H9 (cell line): Measurements from ENCODE around the gene MYH7. TPM values are rescaled to one million over a fixed set of nuclear protein-coding genes. Genes with fewer than 3 reads are reported as not detected.

ENCODE experiments used
- DNase-seq: peaks from one replicate; pipeline ENCODE4 v3.0.0-alpha.2; 2017
- H2AFZ ChIP-seq: one replicate; pipeline ENCODE4 v1.6.1; 2013; ENCODE audit warnings: mild to moderate bottlenecking, low read length, control low read depth, moderate library complexity
- H2AK5ac ChIP-seq: 2 replicates; pipeline ENCODE4 v1.6.1; 2013; ENCODE audit warnings: low read length, control low read depth, mixed read lengths; ENCODE audit not compliant: insufficient read length
- H2BK120ac ChIP-seq: one replicate; pipeline ENCODE4 v1.6.1; 2013; ENCODE audit warnings: low read depth, mild to moderate bottlenecking, low read length, control low read depth, inconsistent platforms; ENCODE audit not compliant: poor library complexity, severe bottlenecking
- H2BK12ac ChIP-seq: 2 replicates; pipeline ENCODE4 v1.6.1; 2013; ENCODE audit warnings: low read length, control low read depth, mixed read lengths, low read depth; ENCODE audit not compliant: insufficient read length
- H2BK15ac ChIP-seq: 2 replicates; pipeline ENCODE4 v1.6.1; 2013; ENCODE audit warnings: low read depth, low read length, control low read depth
- H2BK20ac ChIP-seq: one replicate; pipeline ENCODE4 v1.6.1; 2013; ENCODE audit warnings: low read depth, mild to moderate bottlenecking, low read length, control low read depth, inconsistent platforms; ENCODE audit not compliant: poor library complexity, severe bottlenecking
- H2BK5ac ChIP-seq: 2 replicates; pipeline ENCODE4 v1.6.1; 2013; ENCODE audit warnings: low read length, control low read depth, mixed read lengths; ENCODE audit not compliant: insufficient read length
- H3K14ac ChIP-seq: 2 replicates; pipeline ENCODE4 v1.6.1; 2013; ENCODE audit warnings: low read length, control low read depth; ENCODE audit not compliant: insufficient read depth
- H3K18ac ChIP-seq: 2 replicates; pipeline ENCODE4 v1.6.1; 2013; ENCODE audit warnings: low read depth, mild to moderate bottlenecking, mixed read lengths, low read length, control low read depth; ENCODE audit not compliant: insufficient read length
- H3K23ac ChIP-seq: 2 replicates; pipeline ENCODE4 v1.6.1; 2013; ENCODE audit warnings: low read length, control low read depth, mixed read lengths, low read depth; ENCODE audit not compliant: insufficient read length
- H3K23me2 ChIP-seq: 2 replicates; pipeline ENCODE4 v1.6.1; 2013; ENCODE audit warnings: low read depth, mild to moderate bottlenecking, mixed read lengths, low read length, control low read depth; ENCODE audit not compliant: insufficient read length, poor library complexity, severe bottlenecking
- H3K27ac ChIP-seq: 2 replicates; pipeline ENCODE4 v1.5.1; 2013; ENCODE audit warnings: low read length, control low read depth, mixed read lengths, low read depth; ENCODE audit not compliant: insufficient read length
- H3K27me3 ChIP-seq: 2 replicates; pipeline ENCODE4 v1.6.1; 2013; ENCODE audit warnings: low read length, control low read depth, inconsistent platforms; ENCODE audit not compliant: insufficient read depth
- H3K4ac ChIP-seq: 2 replicates; pipeline ENCODE4 v1.6.1; 2013; ENCODE audit warnings: low read depth, mild to moderate bottlenecking, control low read depth, inconsistent platforms, low read length, moderate library complexity
- H3K4me1 ChIP-seq: 2 replicates; pipeline ENCODE4 v1.6.1; 2013; ENCODE audit warnings: low read length, control low read depth, inconsistent platforms; ENCODE audit not compliant: insufficient read depth
- H3K4me2 ChIP-seq: 2 replicates; pipeline ENCODE4 v1.6.1; 2013; ENCODE audit warnings: low read length, control low read depth, mixed read lengths; ENCODE audit not compliant: insufficient read length, insufficient read depth
- H3K56ac ChIP-seq: 2 replicates; pipeline ENCODE4 v1.6.1; 2013; ENCODE audit warnings: low read depth, mild to moderate bottlenecking, mixed read lengths, low read length, control low read depth; ENCODE audit not compliant: insufficient read length
- H3K79me1 ChIP-seq: 2 replicates; pipeline ENCODE4 v1.6.1; 2013; ENCODE audit warnings: low read depth, mild to moderate bottlenecking, moderate library complexity, low read length, control low read depth, inconsistent platforms; ENCODE audit not compliant: insufficient read depth, poor library complexity, severe bottlenecking
- H3K79me2 ChIP-seq: 2 replicates; pipeline ENCODE4 v1.6.1; 2013; ENCODE audit warnings: low read length, control low read depth, inconsistent platforms; ENCODE audit not compliant: insufficient read depth
- H3K9ac ChIP-seq: 2 replicates; pipeline ENCODE4 v1.6.1; 2013; ENCODE audit warnings: low read length, control low read depth, mixed read lengths; ENCODE audit not compliant: insufficient read length; ENCODE audit errors: extremely low read depth
- H3K9me3 ChIP-seq: one replicate; pipeline ENCODE4 v1.6.1; 2013; ENCODE audit warnings: low read depth, low read length, inconsistent platforms; ENCODE audit not compliant: control insufficient read depth
- H3T11ph ChIP-seq: one replicate; pipeline ENCODE4 v1.6.1; 2013; ENCODE audit warnings: mild to moderate bottlenecking, low read length, control low read depth, inconsistent platforms
- H4K20me1 ChIP-seq: one replicate; pipeline ENCODE4 v1.6.1; 2013; ENCODE audit not compliant: control insufficient read depth, insufficient read length, insufficient read depth
- H4K5ac ChIP-seq: 2 replicates; pipeline ENCODE4 v1.6.1; 2013; ENCODE audit warnings: low read depth, mild to moderate bottlenecking, mixed read lengths, low read length, control low read depth; ENCODE audit not compliant: insufficient read length
- H4K8ac ChIP-seq: replicated peaks from 2 replicates; pipeline ENCODE4 v1.6.1; 2013; ENCODE audit warnings: low read length, control low read depth, mixed read lengths, low read depth; ENCODE audit not compliant: insufficient read length
- H4K91ac ChIP-seq: 2 replicates; pipeline ENCODE4 v1.6.1; 2013; ENCODE audit warnings: low read depth, mild to moderate bottlenecking, moderate library complexity, mixed read lengths, low read length, control low read depth; ENCODE audit not compliant: insufficient read length
- H3K27ac Mint-ChIP-seq, 3 experiments: 2 replicates in 2 of 3; 3 replicates in 1 of 3; pipeline ENCODE4 v1.8.0; 2020 to 2021; ENCODE audit warnings: mixed read lengths in 3 of 3, mild to moderate bottlenecking in 1 of 3, moderate library complexity in 1 of 3
- H3K27me3 Mint-ChIP-seq: 2 replicates; pipeline ENCODE4 v1.8.0; 2021; ENCODE audit warnings: low read depth, mild to moderate bottlenecking, moderate library complexity, mixed read lengths
- H3K36me3 Mint-ChIP-seq, 3 experiments: 2 replicates in 2 of 3; 3 replicates in 1 of 3; pipeline ENCODE4 v1.8.0; 2020 to 2021; ENCODE audit warnings: low read depth in 3 of 3, mixed read lengths in 3 of 3; ENCODE audit not compliant: insufficient read depth in 1 of 3
- H3K4me1 Mint-ChIP-seq, 2 experiments: 2 replicates each; pipeline ENCODE4 v1.8.0; 2020; ENCODE audit warnings: mixed read lengths in 2 of 2
- H3K4me3 Mint-ChIP-seq, 2 experiments: 2 replicates in 1 of 2; 3 replicates in 1 of 2; pipeline ENCODE4 v1.8.0; 2020 to 2021; ENCODE audit warnings: mild to moderate bottlenecking in 2 of 2, mixed read lengths in 2 of 2, moderate library complexity in 1 of 2
- H3K9me3 Mint-ChIP-seq, 2 experiments: 2 replicates in 1 of 2; 3 replicates in 1 of 2; pipeline ENCODE4 v1.8.0; 2020; ENCODE audit warnings: mild to moderate bottlenecking in 2 of 2, mixed read lengths in 2 of 2, moderate library complexity in 1 of 2
- CTCF ChIP-seq: fragments of 200-600 bp; sonication (generic); conservative IDR thresholded peaks from 3 replicates; pipeline ENCODE4 v1.8.0; 2021; ENCODE audit warnings: antibody characterized with exemption, mild to moderate bottlenecking
- WGBS: extraction: QIAGEN DNeasy Blood & Tissue Kit; methylation state at CpG from one replicate; pipeline ENCODE4 v1.1.7; 2013; ENCODE audit warnings: missing lambda C conversion rate, low lambda C conversion rate, mixed read lengths; ENCODE audit not compliant: insufficient read length; ENCODE audit errors: extremely low coverage; 5-methylcytosine and 5-hydroxymethylcytosine counted together
- total RNA-seq: library from RNA; stranded (reverse); gene quantifications from 2 replicates; pipeline ENCODE4 v1.2.1, GENCODE V29; 2021

The MYH7 gene
- total RNA-seq, 1 experiment from 2014 or later, result not detected

DNA sequence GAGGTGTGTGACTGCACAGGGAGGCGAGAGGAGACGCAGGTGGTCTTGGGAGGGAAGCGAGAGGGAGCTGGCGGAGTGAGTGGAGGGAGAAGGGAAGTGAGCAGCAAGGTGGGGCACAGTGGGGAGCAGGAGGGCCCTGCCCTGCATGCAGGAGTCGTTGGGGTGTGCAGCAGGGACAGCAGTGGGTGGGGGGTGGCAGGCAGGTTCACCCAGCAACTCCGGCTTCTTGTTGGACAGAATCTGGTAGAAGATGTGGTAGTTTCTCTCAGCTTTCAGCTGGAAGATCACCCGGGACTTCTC is 32.4 kb downstream of the MYH7 start:
- no peak for TF ChIP-seq CTCF
- H3K18ac ChIP-seq, result no peak overlapping the region
- H3K27ac Mint-ChIP-seq, result no peak overlapping the region; a peak in 1 of 7 replicates
- H3K27me3 Mint-ChIP-seq, result peaks cover 57% of the 10 kb centered on the region
- H3K4ac ChIP-seq, result no peak overlapping the region
- DNase-seq, result no peak
- no peak overlapping the region for H4K8ac ChIP-seq
- no peaks in the 10 kb centered on the region for H3K9me3 Mint-ChIP-seq
- no peak overlapping the region for H3K56ac ChIP-seq
- H2BK5ac ChIP-seq, result no peak overlapping the region
- H3K23ac ChIP-seq, result no peak overlapping the region
- no peaks in the 10 kb centered on the region for H3K23me2 ChIP-seq
- H2AFZ ChIP-seq, result no peak overlapping the region
- H3K9me3 ChIP-seq, result no peaks in the 10 kb centered on the region
- no peak overlapping the region for H2BK12ac ChIP-seq
- no peak overlapping the region for H3K9ac ChIP-seq
- H3K36me3 Mint-ChIP-seq, result no peaks in the 10 kb centered on the region
- H3K27ac ChIP-seq, result no peak overlapping the region
- peaks cover 11 to 15% of the 10 kb centered on the region in 2 experiments for H3K4me1 Mint-ChIP-seq
- H3K79me1 ChIP-seq, result no peaks in the 10 kb centered on the region
- H3K79me2 ChIP-seq, result no peaks in the 10 kb centered on the region
- H4K5ac ChIP-seq, result no peak overlapping the region
- no peak overlapping the region; a peak in 1 of 5 replicates for H3K4me3 Mint-ChIP-seq
- H3K27me3 ChIP-seq, result no peaks in the 10 kb centered on the region
- no peak overlapping the region for H2BK120ac ChIP-seq
- no peaks in the 10 kb centered on the region for H4K20me1 ChIP-seq
- no peak overlapping the region for H3K4me2 ChIP-seq
- H4K91ac ChIP-seq, result no peak overlapping the region
- WGBS, result no CpG with 5 or more reads among the region's 7 CpGs
- no peak overlapping the region for H2BK20ac ChIP-seq
- no peak overlapping the region for H3T11ph ChIP-seq
- no peak overlapping the region; the same call in 1 of the 2 replicates for H3K14ac ChIP-seq
- H2AK5ac ChIP-seq, result no peak overlapping the region
- no peaks in the 10 kb centered on the region for H3K4me1 ChIP-seq
- H2BK15ac ChIP-seq, result no peak overlapping the region
